ENCODE results near the gene ERGIC3. TPM values are rescaled to one million over a fixed set of nuclear protein-coding genes. Genes with fewer than 3 reads are reported as not detected.

The ERGIC3 gene
- total and polyA plus RNA-seq, 8 donors, result 197 to 390 (median 365) TPM

GRCh38 chr20:35503841-35504561 lies 37.9 kb upstream of the ERGIC3 start:
- TF ChIP-seq CTCF (IDR thresholded peaks at IDR 0.05), result no peak
- no peaks in the 10 kb centered on the region for H3K27me3 ChIP-seq
- no peak overlapping the region for H3K27ac ChIP-seq
- H3K4me1 ChIP-seq, result no peaks in the 10 kb centered on the region
- peaks cover 0 to 98% of the 10 kb centered on the region in 2 donors for H3K36me3 ChIP-seq
- H3K9me3 ChIP-seq, result no peaks in the 10 kb centered on the region
- intact Hi-C loops (cut with DNase I), result no loop called here
- ATAC-seq, result no peak
- no peak for DNase-seq
- H3K4me3 ChIP-seq, result no peak overlapping the region

GRCh38 chr20:35504751-35505150 lies 37.1 kb upstream of the ERGIC3 start:
- H3K36me3 ChIP-seq, result peaks cover 0 to 98% of the 10 kb centered on the region in 2 donors

GRCh38 chr20:35506179-35506578 lies 35.7 kb upstream of the ERGIC3 start:
- Histone ChIP-seq H3K27ac (no peak overlapping the region), H3K36me3 (peaks cover 0 to 98% of the 10 kb centered on the region in 2 donors)
- no peak for ATAC-seq

More at GRCh38 chr20:35504751-35505150, 37.1 kb upstream of the ERGIC3 start:
- no peaks in the 10 kb centered on the region for H3K27me3 ChIP-seq
- intact Hi-C loops (cut with DNase I), result no loop called here
- DNase-seq, result no peak
- H3K27ac ChIP-seq, result no peak overlapping the region
- H3K4me1 ChIP-seq, result no peaks in the 10 kb centered on the region
- ATAC-seq, result no peak
- no peaks in the 10 kb centered on the region for H3K9me3 ChIP-seq
- TF ChIP-seq CTCF (IDR thresholded peaks at IDR 0.05), result no peak
- H3K4me3 ChIP-seq, result no peak overlapping the region

GRCh38 chr20:35506872-35507638 lies 34.8 kb upstream of the ERGIC3 start:
- DNase-seq (no peak), ATAC-seq (peak; percentile 8)
- H3K36me3 ChIP-seq, result peaks cover 0 to 98% of the 10 kb centered on the region in 2 donors
- H3K27ac ChIP-seq, result no peak overlapping the region
- intact Hi-C loops (cut with DNase I), result no loop called here
- H3K9me3 ChIP-seq, result no peaks in the 10 kb centered on the region
- TF ChIP-seq CTCF (IDR thresholded peaks at IDR 0.05), result no peak
- no peaks in the 10 kb centered on the region for H3K4me1 ChIP-seq
- H3K4me3 ChIP-seq, result no peak overlapping the region
- H3K27me3 ChIP-seq, result no peaks in the 10 kb centered on the region

More at GRCh38 chr20:35506179-35506578, 35.7 kb upstream of the ERGIC3 start:
- no peaks in the 10 kb centered on the region for H3K4me1 ChIP-seq
- no peak for TF ChIP-seq CTCF (IDR thresholded peaks at IDR 0.05)
- intact Hi-C loops (cut with DNase I), result no loop called here
- no peaks in the 10 kb centered on the region for H3K9me3 ChIP-seq
- no peaks in the 10 kb centered on the region for H3K27me3 ChIP-seq
- no peak for DNase-seq
- H3K4me3 ChIP-seq, result no peak overlapping the region

GRCh38 chr20:35508493-35509218 lies 33.2 kb upstream of the ERGIC3 start:
- no peaks in the 10 kb centered on the region for H3K27me3 ChIP-seq
- H3K27ac ChIP-seq, result no peak overlapping the region
- ATAC-seq (no peak), DNase-seq (no peak)
- no peaks in the 10 kb centered on the region for H3K4me1 ChIP-seq
- intact Hi-C loops (cut with DNase I), result no loop called here
- peaks cover 0 to 97% of the 10 kb centered on the region in 2 donors for H3K36me3 ChIP-seq
- no peak for TF ChIP-seq CTCF (IDR thresholded peaks at IDR 0.05)
- H3K9me3 ChIP-seq, result no peaks in the 10 kb centered on the region
- H3K4me3 ChIP-seq, result no peak overlapping the region

All from left lung (tissue), 10 donors.